HPDE6-E6E7 (cell line): ENCODE results near the gene ZNF33B.
"Not testable (repeated sequence)": the region's sequence is repeated elsewhere in the genome, so short reads cannot be mapped to it uniquely, and the experiment has no call there.

ENCODE experiments used
- DNase-seq: peaks from one replicate; pipeline ENCODE4 v3.0.0; 2011; ENCODE audit warnings: missing footprints; ENCODE audit errors: extremely low spot score

Gene ZNF33B

DNA sequence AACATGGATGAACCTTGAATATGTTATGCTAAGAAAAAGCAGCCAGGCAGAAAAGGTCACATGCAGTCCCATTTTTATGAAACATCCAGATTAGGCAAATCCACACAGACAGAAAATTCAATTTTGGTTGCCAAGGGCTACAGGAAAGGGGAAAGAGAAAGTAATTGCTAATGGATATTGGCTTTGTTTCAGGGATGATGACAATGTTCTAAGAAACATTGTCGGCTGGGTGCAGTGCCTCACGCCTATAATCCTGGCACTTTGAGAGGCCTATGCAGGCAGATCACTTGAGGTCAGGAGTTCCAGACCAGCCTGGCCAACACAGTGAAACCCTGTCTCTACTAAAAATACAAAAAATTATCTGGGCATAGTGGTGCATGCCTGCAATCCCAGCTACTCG lies 23.0 kb downstream of the ZNF33B start:
- DNase-seq: no peak

DNA sequence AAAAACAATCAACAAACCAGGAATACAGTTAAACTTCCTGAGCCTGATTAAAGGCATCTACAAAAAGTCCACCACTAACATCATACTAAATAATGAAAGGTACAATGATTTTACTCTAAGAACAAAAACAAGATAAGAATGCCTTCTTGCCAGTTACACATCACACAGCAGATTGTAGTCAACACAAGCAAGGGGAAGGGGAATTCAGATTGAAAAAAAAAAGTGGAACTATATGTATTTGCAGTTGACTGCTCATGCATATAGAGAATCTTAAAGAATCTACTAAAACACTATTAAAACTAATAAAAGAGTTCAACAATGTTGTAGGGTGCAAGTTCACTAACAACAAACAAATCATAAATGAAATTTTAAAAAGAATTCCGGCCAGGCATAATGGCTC lies 28.5 kb downstream of the ZNF33B start:
- DNase-seq: no peak

DNA sequence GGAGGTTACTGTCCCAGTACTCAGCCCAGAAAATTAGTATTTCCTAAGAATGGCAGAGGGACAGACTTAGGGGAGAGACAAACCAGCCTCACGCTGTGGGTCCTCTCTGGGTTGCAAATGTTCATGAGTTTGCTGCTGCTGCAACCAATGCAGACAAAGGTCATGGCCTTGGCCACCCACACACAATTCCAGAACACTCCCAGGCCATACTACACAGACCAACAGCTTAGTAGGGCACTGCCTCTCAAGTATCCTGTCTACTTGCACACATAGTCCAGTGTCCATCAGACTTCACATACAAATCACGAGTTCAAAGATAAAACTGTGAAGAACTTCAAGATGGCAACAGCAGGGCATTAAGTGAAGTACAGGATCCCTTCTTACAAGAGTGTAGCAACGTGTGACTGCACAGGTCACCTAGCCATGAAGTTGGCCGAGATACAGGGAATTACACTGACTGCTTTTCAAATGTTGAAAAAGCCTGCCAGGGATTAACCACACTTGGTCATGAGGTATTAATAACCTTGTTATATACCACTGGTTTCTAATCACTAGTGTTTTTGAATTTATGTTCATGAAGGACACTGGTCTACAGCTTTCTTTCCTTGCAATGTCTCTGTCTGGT lies 40.0 kb downstream of the ZNF33B start:
- no peak for DNase-seq

DNA sequence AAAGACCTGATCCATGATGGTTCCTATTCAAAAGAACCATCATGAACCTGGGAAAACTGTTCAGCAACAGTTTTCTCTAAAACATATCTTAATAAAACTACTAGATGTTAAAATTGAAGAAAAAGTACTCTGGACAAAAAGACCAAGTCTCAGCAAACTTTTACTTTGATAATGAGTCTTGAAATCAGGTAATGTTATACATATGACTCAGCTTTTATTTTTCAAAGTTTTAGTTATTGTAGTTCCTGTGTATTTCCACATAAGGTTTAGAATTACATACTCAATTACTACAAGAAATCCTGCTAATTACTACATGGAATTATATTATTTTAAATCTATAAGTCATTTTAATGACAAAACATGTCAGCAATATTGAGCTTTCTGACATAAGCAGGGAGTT lies 42.2 kb downstream of the ZNF33B start:
- no peak for DNase-seq

DNA sequence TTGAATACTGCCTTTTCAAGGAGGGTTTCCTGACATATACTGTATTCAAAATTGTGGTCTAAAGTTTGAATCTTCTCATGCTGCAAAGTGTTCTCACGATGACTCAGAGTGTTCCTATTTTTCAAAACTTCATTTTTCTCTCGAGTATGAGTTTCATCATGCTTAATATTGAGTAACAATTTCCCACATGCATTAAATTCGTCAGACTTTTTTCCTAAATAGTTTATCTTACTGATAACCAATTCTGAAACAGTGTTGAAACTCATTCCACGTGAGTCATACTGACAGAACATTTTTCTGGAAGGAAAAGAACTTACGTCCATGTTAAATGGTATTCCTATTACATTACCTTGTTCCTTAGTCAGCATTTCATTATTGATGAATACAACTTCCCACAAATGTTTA lies 44.1 kb downstream of the ZNF33B start:
- no peak for DNase-seq

- no peak for DNase-seq
These were observed 45.1 kb downstream of the ZNF33B start for GRCh38 chr10:42593284-42593683.

DNA sequence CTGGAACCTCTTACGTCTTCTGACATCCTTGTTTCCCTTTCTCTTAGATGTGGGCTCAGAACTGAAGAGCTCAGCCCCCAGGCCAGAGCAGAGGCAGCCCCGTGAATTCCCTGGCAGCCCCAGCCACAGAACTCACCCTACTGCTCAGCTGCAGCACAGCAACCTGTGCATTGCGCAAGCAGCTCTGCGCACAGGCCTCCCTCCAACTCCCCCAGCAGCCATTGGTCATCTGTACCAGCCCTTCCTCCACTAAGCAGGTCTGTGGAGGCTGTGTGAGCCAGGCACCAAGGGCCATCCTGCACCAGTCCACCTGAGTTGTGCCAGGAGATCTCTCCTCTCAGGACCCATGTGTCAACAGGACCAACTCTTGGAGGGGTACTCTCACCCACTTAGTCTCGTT lies 54.5 kb downstream of the ZNF33B start:
- DNase-seq: no peak

GRCh38 chr10:42578019-42578418 lies 60.4 kb downstream of the ZNF33B start:
- no peak for DNase-seq

DNA sequence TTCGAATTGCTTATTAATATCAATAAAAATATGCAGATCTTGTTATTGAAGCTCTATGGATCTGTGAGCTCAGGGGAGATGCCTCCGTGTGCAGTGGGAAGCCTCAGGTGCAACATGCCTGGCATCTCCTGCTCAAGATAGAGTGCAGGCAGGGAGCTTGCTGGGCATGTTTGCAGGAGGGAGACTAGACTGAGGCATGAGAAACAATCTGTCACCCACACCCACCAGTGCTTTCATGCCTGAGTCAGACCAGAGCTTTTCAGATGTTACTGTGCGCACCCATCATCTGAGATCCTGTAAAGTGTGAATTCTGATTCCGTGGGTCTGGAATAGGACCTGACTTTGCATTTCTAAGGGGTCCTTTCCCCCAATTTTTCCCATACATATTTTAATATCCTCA lies 62.0 kb downstream of the ZNF33B start:
- DNase-seq: no peak

GRCh38 chr10:42574336-42574735 lies 64.0 kb downstream of the ZNF33B start:
- no peak for DNase-seq

GRCh38 chr10:42556931-42557330 lies 81.4 kb downstream of the ZNF33B start:
- DNase-seq: no peak

DNA sequence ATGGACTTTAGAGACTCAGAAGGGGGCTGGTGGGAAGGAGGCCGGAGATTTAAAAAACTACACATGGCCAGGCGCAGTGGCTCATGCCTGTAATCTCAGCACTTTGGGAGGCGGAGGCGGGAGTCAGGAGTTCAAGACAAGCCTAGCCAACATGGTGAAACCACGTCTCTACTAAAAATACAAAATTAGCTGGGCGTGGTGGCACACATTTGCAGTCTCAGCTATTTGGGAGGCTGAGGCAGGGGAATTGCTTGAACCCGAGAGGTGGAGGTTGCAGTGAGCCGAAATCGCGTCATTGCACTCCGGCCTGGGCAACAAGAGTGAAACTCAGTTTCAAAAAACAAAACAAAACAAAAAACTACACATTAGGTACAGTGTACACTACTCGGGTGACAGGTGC lies 84.8 kb downstream of the ZNF33B start:
- not testable (repeated sequence) for DNase-seq

GRCh38 chr10:42553064-42553407 lies 85.3 kb downstream of the ZNF33B start:
- no peak for DNase-seq

- peak; percentile 88 for DNase-seq
These were observed 85.9 kb downstream of the ZNF33B start for GRCh38 chr10:42552188-42553063.

DNA sequence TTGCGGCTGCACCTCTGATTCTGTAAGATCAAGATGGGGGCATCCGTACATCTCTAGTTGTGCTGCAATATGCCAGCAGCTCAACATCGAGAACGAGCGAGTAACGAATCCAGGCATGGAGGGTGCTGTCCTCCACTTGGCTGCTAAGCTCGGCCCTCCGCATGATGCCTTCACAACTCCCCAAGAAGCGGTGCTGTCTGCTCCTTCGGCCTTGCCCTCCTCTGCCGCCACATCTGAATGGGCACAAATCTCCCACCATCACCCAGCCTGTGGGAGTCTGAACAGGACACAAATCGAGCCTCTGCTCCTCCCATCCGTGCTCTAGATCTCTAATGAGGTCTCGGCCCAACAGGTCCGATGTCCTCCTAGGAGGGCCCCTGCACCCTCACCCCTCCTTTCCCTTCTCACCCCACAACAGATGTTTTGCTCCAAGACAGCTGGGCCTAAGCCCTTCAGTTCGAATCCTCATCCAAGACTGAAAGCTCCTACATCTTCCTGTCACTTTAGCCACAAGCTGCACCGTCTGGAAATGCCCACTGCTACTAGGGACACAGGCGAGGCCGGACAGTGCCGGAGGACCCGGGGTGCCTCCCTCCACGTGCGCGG lies 86.7 kb downstream of the ZNF33B start:
- no peak for DNase-seq

DNA sequence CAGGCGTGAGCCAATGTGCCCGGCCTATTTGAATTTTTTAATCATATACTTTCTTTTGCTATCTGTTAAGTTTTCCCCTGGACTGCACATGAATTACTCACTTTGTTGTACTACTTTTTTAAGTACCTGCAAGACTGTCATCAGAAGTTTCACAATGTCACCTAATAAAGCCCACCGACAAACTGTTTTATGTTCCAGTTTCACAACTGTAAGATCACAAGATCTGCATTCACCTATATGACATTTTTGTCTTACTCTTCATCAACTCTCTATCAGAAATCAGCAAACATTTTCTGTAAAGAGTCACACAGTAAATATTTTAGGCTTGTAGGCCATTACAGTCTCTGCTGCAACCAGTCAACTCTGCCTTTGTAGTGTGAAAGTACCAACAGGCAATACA lies 88.5 kb downstream of the ZNF33B start:
- DNase-seq: no peak

GRCh38 chr10:42548254-42548653 lies 90.1 kb downstream of the ZNF33B start:
- DNase-seq: no peak

DNA sequence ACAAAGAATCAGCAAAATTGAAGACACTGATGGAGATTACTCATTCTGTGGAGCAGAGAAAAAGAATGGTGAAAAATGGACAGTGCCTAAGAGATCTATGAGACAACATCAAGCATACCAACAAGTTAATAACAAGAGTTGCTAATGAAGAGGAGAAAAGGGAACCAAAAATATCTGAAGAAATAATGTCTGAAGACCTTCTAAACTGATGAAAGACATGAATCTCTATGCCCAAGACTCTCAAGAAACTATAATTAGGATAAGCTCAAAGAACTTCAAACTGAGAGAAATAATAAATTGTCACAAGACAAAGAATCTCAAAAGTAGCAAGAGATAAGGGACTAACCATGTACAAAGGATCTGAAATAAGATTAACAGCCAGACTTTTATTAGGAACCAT lies 93.4 kb downstream of the ZNF33B start:
- DNase-seq: no peak

DNA sequence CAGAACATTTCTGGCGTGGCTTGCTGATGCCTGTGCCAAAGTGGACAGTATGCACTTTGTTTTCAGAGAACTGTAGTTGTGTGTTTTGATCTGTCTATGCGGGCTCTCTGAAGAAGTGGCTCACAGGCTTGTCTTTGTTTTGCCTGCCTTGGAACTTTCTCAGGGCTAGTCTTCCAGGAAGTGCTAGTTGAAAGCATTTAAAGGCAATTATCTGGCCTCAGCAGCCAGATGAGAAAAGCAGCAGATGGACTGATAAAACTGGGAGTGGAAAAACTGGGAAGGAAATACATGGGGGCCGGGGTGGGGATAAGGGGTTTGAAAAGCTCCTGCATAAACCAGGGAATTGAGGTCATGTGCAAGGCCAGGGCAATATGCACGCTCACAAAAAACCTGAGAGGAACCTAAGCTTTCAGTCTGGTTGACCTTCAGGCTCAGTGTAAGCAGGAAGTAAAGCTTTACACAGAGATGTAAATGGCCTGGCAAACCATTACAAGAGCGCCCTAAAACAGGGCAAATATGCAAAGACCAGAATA lies 94.5 kb downstream of the ZNF33B start:
- no peak for DNase-seq
